Panc1 (cell line): ENCODE data around the gene BRWD1. TPM values are rescaled to one million over a fixed set of nuclear protein-coding genes. Genes with fewer than 3 reads are reported as not detected.

Source experiments
- ATAC-seq: fragments of 200-7000 bp; cut with Tn5 transposase; 2 replicates; pipeline ENCODE4 v1.9.1; 2020; ENCODE audit warnings: mild to moderate bottlenecking, moderate library complexity
- BruUV-seq: library from RNA; stranded (reverse); fragments of 400-500 nt; replicated peaks from 2 replicates; lab custom pipeline; 2021; lab: Mats Ljungman, UMichigan
- CTCF ChIA-PET: fragments of 300-600 bp; sonication (Branson Sonifier 250); formaldehyde crosslinking; loops from one replicate; lab custom pipeline; 2022; ENCODE audit warnings: antibody characterized with exemption; lab: Charles Lee
- POLR2A ChIA-PET: fragments of 300-600 bp; sonication (Branson Sonifier 250); formaldehyde crosslinking; loops from one replicate; lab custom pipeline; 2022; ENCODE audit warnings: antibody characterized with exemption; lab: Charles Lee
- DNase-seq: peaks from one replicate; pipeline ENCODE4 v3.0.0-alpha.2; 2010; ENCODE audit warnings: low read depth, low spot score
- H3K27ac ChIP-seq: 2 replicates; pipeline ENCODE4 v1.5.1; 2011; ENCODE audit warnings: mild to moderate bottlenecking, low read length, inconsistent platforms
- H3K27me3 ChIP-seq: fragments of 200-500 bp; sonication (Bioruptor generic); 2 replicates; pipeline ENCODE4 v1.6.0; 2014; ENCODE audit warnings: low read length, inconsistent platforms; ENCODE audit not compliant: control insufficient read depth, insufficient read depth
- H3K36me3 ChIP-seq: fragments of 200-500 bp; sonication (Bioruptor generic); 2 replicates; pipeline ENCODE4 v1.5.1; 2014; ENCODE audit warnings: inconsistent platforms, mild to moderate bottlenecking, low read length, moderate library complexity; ENCODE audit not compliant: control insufficient read depth, insufficient read depth
- H3K4me1 ChIP-seq: 2 replicates; pipeline ENCODE4 v1.5.1; 2011; ENCODE audit warnings: inconsistent platforms, mild to moderate bottlenecking, low read length, moderate library complexity; ENCODE audit not compliant: control insufficient read depth, insufficient read depth
- H3K4me3 ChIP-seq, 2 experiments: 2 replicates each; pipeline ENCODE4 v1.5.1; 2011 to 2012; ENCODE audit warnings: low read depth in 2 of 2, low read length in 2 of 2, mild to moderate bottlenecking in 2 of 2, inconsistent platforms in 1 of 2, moderate library complexity in 1 of 2
- H3K9me3 ChIP-seq: fragments of 200-500 bp; sonication (Bioruptor generic); 2 replicates; pipeline ENCODE4 v1.5.1; 2014; ENCODE audit warnings: low read depth, mild to moderate bottlenecking, inconsistent platforms, low read length, moderate library complexity; ENCODE audit not compliant: control insufficient read depth, insufficient read depth
- POLR2AphosphoS5 ChIP-seq: IDR thresholded peaks from 2 replicates; pipeline ENCODE4 v1.6.1; 2012; ENCODE audit warnings: mild to moderate bottlenecking, low read depth, low read length, moderate library complexity
- SIN3A ChIP-seq: IDR thresholded peaks from 2 replicates; pipeline ENCODE4 v1.6.1; 2012; ENCODE audit warnings: low read depth, mild to moderate bottlenecking, low read length, moderate library complexity, borderline replicate concordance; ENCODE audit not compliant: insufficient read depth
- TCF7L2 ChIP-seq: IDR thresholded peaks from 2 replicates; pipeline ENCODE4 v1.6.1; 2011; ENCODE audit warnings: mild to moderate bottlenecking, low read depth, low read length, inconsistent platforms
- in situ Hi-C: cut with HindIII; loops from 2 replicates; pipeline ENCODE4 v1.10.0; 2016; ENCODE audit warnings: low sequenced_read_pairs, low pct_unique_long_range_greater_than_20kb
- intact Hi-C: fragments of 100-400 bp; cut with micrococcal nuclease; formaldehyde crosslinking; loops from one replicate; pipeline ENCODE4 v1.10.0; 2022; ENCODE audit not compliant: unreplicated experiment
- total RNA-seq: library from RNA; stranded (reverse); gene quantifications from one replicate; pipeline ENCODE4 v1.2.1, GENCODE V29; 2021; ENCODE audit not compliant: unreplicated experiment
- TF ChIP-seq, protein P1 (sequence below): fragments of 450-650 bp; IDR thresholded peaks from 2 replicates; pipeline ENCODE4 v1.5.1; 2017; ENCODE audit warnings: mild to moderate bottlenecking
- TF ChIP-seq, protein P2 (sequence below), 2 experiments: IDR thresholded peaks; 2 replicates each; pipeline ENCODE4 v1.6.1; 2011 to 2012; ENCODE audit warnings: low read depth in 2 of 2, control low read depth in 1 of 2, low read length in 1 of 2, mild to moderate bottlenecking in 1 of 2, moderate library complexity in 1 of 2; ENCODE audit not compliant: insufficient read depth in 1 of 2

The BRWD1 gene
- total RNA-seq, 1 experiment from 2014 or later = 26.2 TPM

GRCh38 chr21:39178421-39178820, 135.0 kb downstream of the BRWD1 start:
- TF ChIP-seq TCF7L2 (no peak), POLR2AphosphoS5 (no peak), SIN3A (no peak)
- TF ChIP-seq, protein P1, sequence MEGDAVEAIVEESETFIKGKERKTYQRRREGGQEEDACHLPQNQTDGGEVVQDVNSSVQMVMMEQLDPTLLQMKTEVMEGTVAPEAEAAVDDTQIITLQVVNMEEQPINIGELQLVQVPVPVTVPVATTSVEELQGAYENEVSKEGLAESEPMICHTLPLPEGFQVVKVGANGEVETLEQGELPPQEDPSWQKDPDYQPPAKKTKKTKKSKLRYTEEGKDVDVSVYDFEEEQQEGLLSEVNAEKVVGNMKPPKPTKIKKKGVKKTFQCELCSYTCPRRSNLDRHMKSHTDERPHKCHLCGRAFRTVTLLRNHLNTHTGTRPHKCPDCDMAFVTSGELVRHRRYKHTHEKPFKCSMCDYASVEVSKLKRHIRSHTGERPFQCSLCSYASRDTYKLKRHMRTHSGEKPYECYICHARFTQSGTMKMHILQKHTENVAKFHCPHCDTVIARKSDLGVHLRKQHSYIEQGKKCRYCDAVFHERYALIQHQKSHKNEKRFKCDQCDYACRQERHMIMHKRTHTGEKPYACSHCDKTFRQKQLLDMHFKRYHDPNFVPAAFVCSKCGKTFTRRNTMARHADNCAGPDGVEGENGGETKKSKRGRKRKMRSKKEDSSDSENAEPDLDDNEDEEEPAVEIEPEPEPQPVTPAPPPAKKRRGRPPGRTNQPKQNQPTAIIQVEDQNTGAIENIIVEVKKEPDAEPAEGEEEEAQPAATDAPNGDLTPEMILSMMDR = no peak
- TF ChIP-seq, protein P2, sequence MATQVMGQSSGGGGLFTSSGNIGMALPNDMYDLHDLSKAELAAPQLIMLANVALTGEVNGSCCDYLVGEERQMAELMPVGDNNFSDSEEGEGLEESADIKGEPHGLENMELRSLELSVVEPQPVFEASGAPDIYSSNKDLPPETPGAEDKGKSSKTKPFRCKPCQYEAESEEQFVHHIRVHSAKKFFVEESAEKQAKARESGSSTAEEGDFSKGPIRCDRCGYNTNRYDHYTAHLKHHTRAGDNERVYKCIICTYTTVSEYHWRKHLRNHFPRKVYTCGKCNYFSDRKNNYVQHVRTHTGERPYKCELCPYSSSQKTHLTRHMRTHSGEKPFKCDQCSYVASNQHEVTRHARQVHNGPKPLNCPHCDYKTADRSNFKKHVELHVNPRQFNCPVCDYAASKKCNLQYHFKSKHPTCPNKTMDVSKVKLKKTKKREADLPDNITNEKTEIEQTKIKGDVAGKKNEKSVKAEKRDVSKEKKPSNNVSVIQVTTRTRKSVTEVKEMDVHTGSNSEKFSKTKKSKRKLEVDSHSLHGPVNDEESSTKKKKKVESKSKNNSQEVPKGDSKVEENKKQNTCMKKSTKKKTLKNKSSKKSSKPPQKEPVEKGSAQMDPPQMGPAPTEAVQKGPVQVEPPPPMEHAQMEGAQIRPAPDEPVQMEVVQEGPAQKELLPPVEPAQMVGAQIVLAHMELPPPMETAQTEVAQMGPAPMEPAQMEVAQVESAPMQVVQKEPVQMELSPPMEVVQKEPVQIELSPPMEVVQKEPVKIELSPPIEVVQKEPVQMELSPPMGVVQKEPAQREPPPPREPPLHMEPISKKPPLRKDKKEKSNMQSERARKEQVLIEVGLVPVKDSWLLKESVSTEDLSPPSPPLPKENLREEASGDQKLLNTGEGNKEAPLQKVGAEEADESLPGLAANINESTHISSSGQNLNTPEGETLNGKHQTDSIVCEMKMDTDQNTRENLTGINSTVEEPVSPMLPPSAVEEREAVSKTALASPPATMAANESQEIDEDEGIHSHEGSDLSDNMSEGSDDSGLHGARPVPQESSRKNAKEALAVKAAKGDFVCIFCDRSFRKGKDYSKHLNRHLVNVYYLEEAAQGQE (IDR thresholded peaks at IDR 0.05; ENCODE audit: insufficient read depth in 1 of 2, low read depth in 2 of 2, low read length in 1 of 2) = no peak
- POLR2A ChIA-PET = no interaction called here
- peaks cover 21% of the 10 kb centered on the region for H3K36me3 ChIP-seq
- in situ Hi-C loops = no loop called here
- intact Hi-C loops = no loop called here
- ATAC-seq = no peak
- no peaks in the 10 kb centered on the region for H3K27me3 ChIP-seq
- no TSS peak for BruUV-seq
- no peak for DNase-seq
- H3K9me3 ChIP-seq = no peaks in the 10 kb centered on the region
- no peak overlapping the region for H3K27ac ChIP-seq
- CTCF ChIA-PET = no interaction called here
- peaks cover 4% of the 10 kb centered on the region; the same call in 1 of the 2 replicates for H3K4me1 ChIP-seq
- no peak overlapping the region for H3K4me3 ChIP-seq

- DNase-seq (no peak), ATAC-seq (no peak)
- intact Hi-C loops (no loop called here), in situ Hi-C loops (no loop called here)
- no TSS peak for BruUV-seq
- CTCF ChIA-PET = no interaction called here
- TF ChIP-seq POLR2AphosphoS5 = no peak
- TF ChIP-seq SIN3A = no peak
- TF ChIP-seq, protein P1 = no peak
- TF ChIP-seq TCF7L2 = no peak
- Histone ChIP-seq H3K4me3 (no peak overlapping the region), H3K36me3 (peaks cover 18% of the 10 kb centered on the region), H3K4me1 (no peaks in the 10 kb centered on the region; the same call in 1 of the 2 replicates), H3K27me3 (no peaks in the 10 kb centered on the region), H3K9me3 (no peaks in the 10 kb centered on the region), H3K27ac (no peak overlapping the region)
- POLR2A ChIA-PET = interaction anchor here (0.6 kb wide), 1 partner anchor 178 kb away, joined by 9 read pairs; no protein-coding TSS in a partner anchor
Observed at GRCh38 chr21:39176271-39176709, 137.1 kb downstream of the BRWD1 start.
